ENCODE measurements around the gene POMGNT2. TPM values are rescaled to one million over a fixed set of nuclear protein-coding genes. Genes with fewer than 3 reads are reported as not detected.

Gene POMGNT2
- total RNA-seq, 4 donors from 2014 or later = 16.5 to 27.6 (median 23.5) TPM

- no peak for TF ChIP-seq POLR2A (IDR thresholded peaks at IDR 0.05)
- no peak for TF ChIP-seq CTCF (IDR thresholded peaks at IDR 0.05)
- peak in 1 of 2 donors; percentile 43 for DNase-seq (ENCODE audit: low spot score in 2 of 2)
- intact Hi-C loops (cut with DNase I; ENCODE audit: low total_unique reads) = no loop called here
- WGBS, 2 donors = 90 to 91% methylated on average over 15 of the region's 15 CpGs
- no peak overlapping the region for H3K4me3 ChIP-seq (ENCODE audit: low read depth, poor library complexity, severe bottlenecking)
Measured at GRCh38 chr3:43055806-43056770, 49.8 kb downstream of the POMGNT2 start.

- TF ChIP-seq CTCF (IDR thresholded peaks at IDR 0.05) (no peak), POLR2A (IDR thresholded peaks at IDR 0.05) (no peak)
- H3K4me3 ChIP-seq (ENCODE audit: low read depth, poor library complexity, severe bottlenecking) = no peak overlapping the region
- DNase-seq (ENCODE audit: low spot score in 2 of 2) = peak in 1 of 2 donors; percentile 67
- 92 to 94% methylated on average over 7 of the region's 7 CpGs for WGBS, 2 donors
- intact Hi-C loops (cut with DNase I; ENCODE audit: low total_unique reads) = no loop called here
Measured at GRCh38 chr3:43055393-43055792, 50.5 kb downstream of the POMGNT2 start.

GRCh38 chr3:43054754-43055153 is 51.1 kb downstream of the POMGNT2 start:
- TF ChIP-seq CTCF (IDR thresholded peaks at IDR 0.05) = no peak
- TF ChIP-seq POLR2A (IDR thresholded peaks at IDR 0.05) = no peak
- DNase-seq (ENCODE audit: low spot score in 2 of 2) = peak in 1 of 2 donors; percentile 59
- no peak overlapping the region for H3K4me3 ChIP-seq (ENCODE audit: low read depth, poor library complexity, severe bottlenecking)
- intact Hi-C loops (cut with DNase I; ENCODE audit: low total_unique reads) = no loop called here
- 74 to 86% methylated on average over 5 of the region's 5 CpGs for WGBS, 2 donors

- no peak overlapping the region for H3K4me3 ChIP-seq (ENCODE audit: low read depth, poor library complexity, severe bottlenecking)
- 94 to 96% methylated on average over 8 to 12 of the region's 12 CpGs for WGBS, 2 donors
- intact Hi-C loops (cut with DNase I; ENCODE audit: low total_unique reads) = no loop called here
- DNase-seq (ENCODE audit: low spot score in 2 of 2) = no peak
- TF ChIP-seq CTCF (IDR thresholded peaks at IDR 0.05) = no peak
- TF ChIP-seq POLR2A (IDR thresholded peaks at IDR 0.05) = no peak
Measured at GRCh38 chr3:43053291-43053690, 52.6 kb downstream of the POMGNT2 start.

GRCh38 chr3:43048470-43048869 is 57.4 kb downstream of the POMGNT2 start:
- intact Hi-C loops (cut with DNase I; ENCODE audit: low total_unique reads) = no loop called here
- no peak overlapping the region for H3K4me3 ChIP-seq (ENCODE audit: low read depth, poor library complexity, severe bottlenecking)
- no peak for DNase-seq (ENCODE audit: low spot score in 2 of 2)
- TF ChIP-seq POLR2A (IDR thresholded peaks at IDR 0.05) (no peak), CTCF (IDR thresholded peaks at IDR 0.05) (no peak)
